AG20443 (cell line): ENCODE data around the gene WDR48.

Experiments used
- DNase-seq: peaks from one replicate; pipeline ENCODE4 v3.0.0; 2012; ENCODE audit warnings: low spot score, mixed read lengths

The WDR48 gene

GRCh38 chr3:39140341-39140971 lies 88.6 kb downstream of the WDR48 start:
- no peak for DNase-seq

- DNase-seq: peak; percentile 46
Observed at GRCh38 chr3:39141171-39141995, 89.6 kb downstream of the WDR48 start.

- DNase-seq: no peak
Observed at GRCh38 chr3:39142067-39142466, 90.3 kb downstream of the WDR48 start.

- DNase-seq: no peak
Observed at GRCh38 chr3:39143051-39143885, 91.5 kb downstream of the WDR48 start.

- no peak for DNase-seq
Observed at GRCh38 chr3:39144095-39144747, 92.4 kb downstream of the WDR48 start.

GRCh38 chr3:39144748-39145380 lies 93.0 kb downstream of the WDR48 start:
- no peak for DNase-seq

GRCh38 chr3:39146083-39146501 lies 94.3 kb downstream of the WDR48 start:
- DNase-seq: peak; percentile 33
